ENCODE data around the gene BEX3.
"Not testable (repeated sequence)": the region's sequence is repeated elsewhere in the genome, so short reads cannot be mapped to it uniquely, and the experiment has no call there.

BEX3 gene

DNA sequence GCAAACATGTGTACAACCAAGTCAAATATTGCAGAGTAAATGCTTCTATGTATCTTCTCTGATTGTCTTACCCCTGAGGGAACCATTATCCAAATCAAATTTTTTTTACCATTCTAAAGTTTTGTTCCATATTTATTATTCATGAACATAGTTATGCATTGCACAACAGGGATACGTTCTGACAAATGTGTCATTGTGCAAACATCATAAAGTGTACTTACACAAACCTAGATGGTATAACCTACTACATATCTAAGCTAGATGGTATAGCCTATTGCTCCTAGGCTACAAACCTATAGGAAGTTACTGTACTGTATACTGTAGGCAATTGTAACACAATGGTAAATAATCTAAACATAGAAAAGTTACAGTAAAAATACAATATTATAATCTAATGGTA lies 23.4 kb downstream of the BEX3 start:
- Histone ChIP-seq H3K27me3 (no peaks in the 10 kb centered on the region), H4K20me1 (no peaks in the 10 kb centered on the region), H3K36me3 (no peaks in the 10 kb centered on the region), H3K9ac (no peak overlapping the region), H3K4me2 (no peak overlapping the region), H3K9me3 (no peaks in the 10 kb centered on the region), H3K4me3 (no peak overlapping the region), H3K27ac (no peak overlapping the region), H3K4me1 (no peaks in the 10 kb centered on the region)
- TF ChIP-seq Cebpa-rat (IDR thresholded peaks at IDR 0.05), result no peak

DNA sequence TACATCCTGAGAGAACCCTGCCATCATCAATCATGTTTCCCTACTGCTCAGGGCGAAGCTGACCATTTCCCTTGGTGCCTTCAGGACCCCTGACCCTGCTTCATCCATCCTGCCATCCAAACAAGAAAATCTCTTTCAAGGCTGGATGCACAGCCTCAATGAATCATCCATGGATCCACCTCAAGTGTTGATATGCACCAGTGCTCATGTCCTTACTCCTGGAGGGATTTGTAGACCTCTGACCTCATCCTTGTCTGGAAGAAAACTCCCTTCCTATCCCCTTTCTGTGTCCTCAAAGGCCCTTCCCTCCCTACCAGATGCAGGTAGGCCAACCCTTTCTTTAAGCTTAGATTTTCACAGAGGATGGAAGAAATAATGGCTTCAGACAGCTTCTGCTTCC lies 24.6 kb downstream of the BEX3 start:
- Histone ChIP-seq H3K4me2 (no peak overlapping the region), H3K27ac (no peak overlapping the region), H3K9me3 (no peaks in the 10 kb centered on the region), H3K4me1 (no peaks in the 10 kb centered on the region), H3K4me3 (no peak overlapping the region), H4K20me1 (no peaks in the 10 kb centered on the region), H3K9ac (no peak overlapping the region), H3K36me3 (no peaks in the 10 kb centered on the region), H3K27me3 (0 out of 2 replicates have a peak, but pooled peaks cover 4% of the 10 kb centered on the region)
- TF ChIP-seq Cebpa-rat (IDR thresholded peaks at IDR 0.05), result no peak

DNA sequence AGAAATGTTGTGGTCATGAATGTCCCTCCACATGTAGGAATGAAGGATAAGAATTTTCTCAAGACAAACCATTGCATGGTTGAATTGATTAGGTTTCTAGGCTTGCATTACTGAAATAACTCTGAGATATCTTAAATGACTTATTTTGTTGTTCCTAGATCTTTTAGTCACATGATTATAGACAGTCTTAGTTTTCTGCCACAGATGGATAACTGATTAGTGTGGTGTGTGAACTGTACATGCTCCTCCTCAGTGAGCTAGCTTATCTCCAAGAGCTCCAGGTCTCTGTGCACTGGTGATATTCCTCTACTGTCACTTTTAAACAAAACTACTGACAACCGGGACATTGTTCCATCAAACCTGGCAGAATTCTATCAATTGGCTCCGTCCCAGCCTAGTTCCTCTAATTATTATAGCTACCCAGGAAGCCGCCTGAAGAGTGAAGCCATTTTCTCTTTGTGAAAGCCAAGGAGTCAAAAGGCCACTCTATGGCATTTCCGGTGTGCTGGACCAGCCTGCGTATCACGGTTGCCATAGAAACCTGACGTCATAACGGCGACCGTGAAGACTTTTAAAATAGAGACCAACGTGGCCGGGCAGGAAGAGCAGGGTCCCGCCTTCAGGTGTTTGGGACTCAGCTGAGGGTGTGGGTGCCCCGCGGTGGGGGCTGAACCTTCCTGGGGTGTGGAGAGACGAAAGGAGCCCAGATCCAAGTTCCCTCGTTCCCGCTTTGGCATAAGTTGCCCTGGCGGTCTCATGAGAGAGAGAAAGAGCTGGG lies 28.1 kb downstream of the BEX3 start:
- H4K20me1 ChIP-seq, result no peaks in the 10 kb centered on the region
- no peaks in the 10 kb centered on the region for H3K9me3 ChIP-seq
- H3K4me2 ChIP-seq, result no peak overlapping the region
- no peaks in the 10 kb centered on the region for H3K36me3 ChIP-seq
- H3K4me1 ChIP-seq, result no peaks in the 10 kb centered on the region
- H3K9ac ChIP-seq, result no peak overlapping the region
- no peak for TF ChIP-seq Cebpa-rat (IDR thresholded peaks at IDR 0.05)
- H3K27ac ChIP-seq, result no peak overlapping the region
- no peak overlapping the region for H3K4me3 ChIP-seq
- H3K27me3 ChIP-seq, result 0 out of 2 replicates have a peak, but pooled peaks cover 5% of the 10 kb centered on the region

DNA sequence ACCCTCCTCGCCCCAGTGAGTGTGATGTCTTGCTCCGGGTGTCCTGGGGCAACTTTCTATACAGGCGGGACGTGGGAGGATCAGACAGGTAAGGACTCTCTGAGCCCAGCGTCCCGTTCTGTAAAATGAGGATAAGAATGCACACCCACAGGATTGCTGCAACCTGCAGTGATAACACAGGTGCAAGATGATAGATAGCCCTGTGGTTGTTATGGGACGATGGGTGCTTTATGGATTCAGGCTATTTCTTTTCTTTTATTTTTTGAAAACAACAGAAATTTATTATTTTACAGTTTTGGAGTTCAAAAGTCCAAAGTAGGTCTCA lies 28.6 kb downstream of the BEX3 start:
- Histone ChIP-seq H3K27ac (no peak overlapping the region), H3K27me3 (0 out of 2 replicates have a peak, but pooled peaks cover 5% of the 10 kb centered on the region), H3K4me1 (no peaks in the 10 kb centered on the region), H3K36me3 (no peaks in the 10 kb centered on the region), H3K9me3 (no peaks in the 10 kb centered on the region), H3K4me2 (no peak overlapping the region), H3K9ac (no peak overlapping the region), H3K4me3 (no peak overlapping the region), H4K20me1 (no peaks in the 10 kb centered on the region)
- no peak for TF ChIP-seq Cebpa-rat (IDR thresholded peaks at IDR 0.05)

DNA sequence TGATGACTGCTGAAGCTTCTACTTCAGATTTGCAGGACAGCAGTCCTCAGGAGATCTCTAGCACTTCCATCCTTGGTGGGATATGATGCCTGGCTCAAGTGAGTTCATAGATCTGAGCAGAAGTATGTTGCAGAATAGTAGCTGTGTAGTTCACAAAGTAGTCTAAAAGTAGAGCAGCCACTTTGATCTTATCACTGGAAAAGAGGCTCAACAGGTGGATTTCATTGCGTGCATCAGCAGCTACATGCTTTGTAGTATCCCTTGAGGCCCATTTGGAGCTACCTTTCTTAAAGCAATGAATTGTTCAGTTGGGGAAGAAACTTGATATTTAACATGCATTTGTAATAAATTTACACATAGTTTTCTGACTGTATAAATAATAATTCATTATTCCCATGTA lies 29.9 kb downstream of the BEX3 start:
- H3K4me3 ChIP-seq, result no peak overlapping the region
- no peaks in the 10 kb centered on the region for H3K36me3 ChIP-seq
- H3K27ac ChIP-seq, result no peak overlapping the region
- TF ChIP-seq Cebpa-rat (IDR thresholded peaks at IDR 0.05), result no peak
- H3K4me1 ChIP-seq, result no peaks in the 10 kb centered on the region
- H3K9ac ChIP-seq, result no peak overlapping the region
- H3K4me2 ChIP-seq, result no peak overlapping the region
- no peaks in the 10 kb centered on the region for H3K9me3 ChIP-seq
- H3K27me3 ChIP-seq, result 0 out of 2 replicates have a peak, but pooled peaks cover 5% of the 10 kb centered on the region
- H4K20me1 ChIP-seq, result no peaks in the 10 kb centered on the region

DNA sequence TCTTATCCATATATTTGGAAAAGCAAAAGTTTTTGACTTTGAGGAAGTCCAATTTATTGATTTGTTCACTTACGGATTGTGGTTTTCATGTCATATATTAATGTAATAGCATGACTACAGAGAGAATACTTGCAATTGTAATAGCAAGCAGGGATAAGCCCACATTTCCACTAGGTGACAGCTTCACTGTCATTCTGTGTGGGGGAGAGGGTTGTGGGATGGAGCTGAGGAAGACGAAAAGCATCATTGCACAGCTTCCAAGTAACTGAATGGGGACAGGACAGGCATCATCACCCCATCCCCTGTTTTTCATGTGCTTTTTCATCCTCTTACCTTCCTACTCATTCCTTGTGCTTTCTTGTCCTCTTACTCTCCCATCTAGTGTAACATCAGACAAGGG lies 31.4 kb downstream of the BEX3 start:
- Histone ChIP-seq H3K9ac (no peak overlapping the region), H3K4me3 (no peak overlapping the region), H3K27me3 (0 out of 2 replicates have a peak, but pooled peaks cover 5% of the 10 kb centered on the region), H3K4me2 (no peak overlapping the region), H3K4me1 (no peaks in the 10 kb centered on the region), H4K20me1 (no peaks in the 10 kb centered on the region), H3K27ac (no peak overlapping the region), H3K36me3 (no peaks in the 10 kb centered on the region), H3K9me3 (no peaks in the 10 kb centered on the region)
- TF ChIP-seq Cebpa-rat (IDR thresholded peaks at IDR 0.05), result no peak

DNA sequence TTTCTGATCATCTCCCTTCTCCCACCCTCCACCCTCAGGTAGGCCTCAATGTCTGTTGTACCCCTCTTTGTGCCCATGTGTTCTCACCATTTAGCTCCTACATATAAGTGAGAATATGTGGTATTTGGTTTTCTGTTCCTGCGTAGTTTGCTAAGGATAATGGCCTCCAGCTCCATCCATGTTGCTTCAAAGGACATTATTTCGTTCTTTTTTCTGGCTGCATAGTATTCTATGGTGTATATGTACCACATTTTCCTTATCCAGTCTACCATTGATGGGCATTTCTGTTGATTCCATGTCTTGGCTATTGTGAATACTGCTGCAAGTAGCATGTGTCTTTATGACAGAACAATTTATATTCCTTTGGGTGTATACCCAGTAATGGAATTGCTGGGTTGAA lies 35.4 kb downstream of the BEX3 start:
- H3K27ac ChIP-seq, H3K4me3 ChIP-seq: not testable (repeated sequence)

DNA sequence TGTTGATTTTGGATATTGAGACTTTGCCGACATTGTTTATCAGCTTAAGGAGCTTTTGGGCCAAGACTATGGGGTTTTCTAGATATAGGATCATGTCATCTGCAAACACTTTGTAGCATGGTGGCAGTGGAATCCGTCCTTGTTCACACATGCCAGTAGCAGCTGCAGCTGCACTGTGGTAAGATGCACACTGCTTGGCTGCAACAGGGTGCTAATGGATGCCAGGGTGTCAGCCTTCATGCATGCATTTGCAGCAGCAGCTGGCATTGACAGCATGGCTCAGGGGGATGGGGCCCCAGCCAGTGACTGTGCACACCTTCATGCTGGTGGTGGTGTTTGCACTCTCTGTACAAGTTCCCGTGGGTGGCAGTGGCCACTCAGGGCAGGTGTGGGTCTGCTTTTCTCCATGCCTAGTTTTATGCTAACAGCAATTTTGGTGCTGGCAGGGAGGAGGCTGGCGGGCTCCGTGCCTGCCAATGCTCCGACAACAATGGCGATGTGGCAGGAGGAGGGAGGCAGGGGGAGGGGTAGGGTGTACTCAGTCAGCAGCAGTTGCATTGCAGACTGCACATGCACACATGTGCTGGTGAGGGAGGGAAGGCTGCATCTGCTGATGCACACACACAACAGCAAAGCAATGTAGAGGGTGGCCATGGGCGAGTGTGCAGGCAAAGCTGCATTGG lies 37.5 kb downstream of the BEX3 start:
- Histone ChIP-seq H3K4me2 (no peak overlapping the region), H4K20me1 (no peaks in the 10 kb centered on the region), H3K4me1 (no peaks in the 10 kb centered on the region), H3K27me3 (no peaks in the 10 kb centered on the region), H3K9ac (no peak overlapping the region), H3K4me3 (no peak overlapping the region), H3K9me3 (no peaks in the 10 kb centered on the region), H3K36me3 (no peaks in the 10 kb centered on the region), H3K27ac (no peak overlapping the region)
- TF ChIP-seq Cebpa-rat (IDR thresholded peaks at IDR 0.05), result no peak

More for the DNA sequence above, 35.4 kb downstream of the BEX3 start:
- not testable (repeated sequence) for H3K27me3 ChIP-seq, H4K20me1 ChIP-seq, H3K4me2 ChIP-seq, H3K36me3 ChIP-seq, H3K9me3 ChIP-seq, H3K4me1 ChIP-seq, H3K9ac ChIP-seq

DNA sequence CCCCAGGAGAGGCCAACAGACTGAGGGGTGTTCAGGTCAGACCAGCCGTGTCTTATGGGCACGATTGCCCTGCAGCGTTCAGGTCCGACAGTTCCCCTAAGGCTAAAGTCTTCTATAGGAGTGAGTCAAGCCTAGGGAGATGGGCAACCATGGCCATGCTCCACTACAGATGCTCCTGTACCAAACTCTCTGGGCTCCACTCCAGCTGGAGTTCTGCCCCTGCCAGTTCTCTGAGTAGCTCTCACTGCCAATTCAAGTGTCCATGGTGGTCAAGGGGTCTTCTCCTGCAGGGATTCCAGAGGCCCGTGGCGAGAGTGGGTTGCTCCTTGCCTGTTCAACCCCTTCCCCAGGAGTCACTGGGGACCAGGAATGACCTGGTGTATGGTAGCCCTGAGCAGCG lies 38.2 kb downstream of the BEX3 start:
- no peaks in the 10 kb centered on the region for H3K27me3 ChIP-seq
- no peaks in the 10 kb centered on the region for H3K9me3 ChIP-seq
- H3K4me3 ChIP-seq, result no peak overlapping the region
- no peaks in the 10 kb centered on the region for H3K4me1 ChIP-seq
- no peaks in the 10 kb centered on the region for H4K20me1 ChIP-seq
- H3K4me2 ChIP-seq, result no peak overlapping the region
- no peak for TF ChIP-seq Cebpa-rat (IDR thresholded peaks at IDR 0.05)
- no peaks in the 10 kb centered on the region for H3K36me3 ChIP-seq
- no peak overlapping the region for H3K9ac ChIP-seq
- H3K27ac ChIP-seq, result no peak overlapping the region

DNA sequence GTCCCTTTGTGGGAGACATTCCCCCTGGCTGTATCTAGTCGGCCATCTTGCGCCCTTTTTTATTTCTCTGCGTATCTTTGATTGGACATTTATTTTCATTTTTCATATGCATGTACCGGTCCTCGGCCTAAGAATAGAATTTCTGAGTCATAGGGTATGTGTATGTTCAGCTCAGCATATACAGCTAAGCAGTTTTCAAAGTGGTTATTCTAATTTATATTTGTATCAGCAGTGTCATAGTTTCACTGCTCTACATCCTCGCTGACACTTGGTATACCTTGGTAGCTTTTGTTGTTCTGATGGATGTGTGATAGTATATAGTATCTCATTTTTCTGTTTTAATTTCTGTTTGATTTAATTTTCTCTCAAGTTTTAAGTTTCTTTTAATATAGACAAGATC lies 38.7 kb downstream of the BEX3 start:
- no peaks in the 10 kb centered on the region for H4K20me1 ChIP-seq
- no peaks in the 10 kb centered on the region for H3K9me3 ChIP-seq
- no peak overlapping the region for H3K4me3 ChIP-seq
- H3K36me3 ChIP-seq, result no peaks in the 10 kb centered on the region
- TF ChIP-seq Cebpa-rat (IDR thresholded peaks at IDR 0.05), result no peak
- H3K4me2 ChIP-seq, result no peak overlapping the region
- H3K27me3 ChIP-seq, result no peaks in the 10 kb centered on the region
- H3K9ac ChIP-seq, result no peak overlapping the region
- H3K4me1 ChIP-seq, result no peaks in the 10 kb centered on the region
- H3K27ac ChIP-seq, result no peak overlapping the region
